ENCODE data around the gene KRT32. TPM values are rescaled to one million over a fixed set of nuclear protein-coding genes. Genes with fewer than 3 reads are reported as not detected.

The KRT32 gene
- total and polyA plus RNA-seq, 9 of the 15 experiments (the other 6 are each of a cell fraction or from before 2014, with no cell fraction given) = not detected

GRCh38 chr17:41413982-41414381 lies 53.2 kb downstream of the KRT32 start (continued):
- no peak for TF ChIP-seq ATF4 (CRISPR knock-in tag; IDR thresholded peaks at IDR 0.05)
- TF ChIP-seq BCLAF1 (IDR thresholded peaks at IDR 0.05; ENCODE audit: borderline replicate concordance in 1 of 2, control insufficient read depth in 1 of 2, low read depth in 2 of 2, low read length in 1 of 2) = no peak
- no peak for TF ChIP-seq DPF2 (IDR thresholded peaks at IDR 0.05)

- Histone ChIP-seq H3K4me3 (no peak overlapping the region), H3K27me3 (ENCODE audit: control insufficient read depth in 2 of 2, insufficient read depth in 2 of 2, low read length in 2 of 2) (peaks cover 11 to 29% of the 10 kb centered on the region in 2 experiments; a peak in 3 of 5 replicates), H3K79me2 (ENCODE audit: control insufficient read depth, insufficient read depth, low read length) (no peaks in the 10 kb centered on the region), H3K9me1 (ENCODE audit: control insufficient read depth, insufficient read depth, low read length) (no peaks in the 10 kb centered on the region), H3K9ac (ENCODE audit: insufficient read depth in 1 of 2, low read depth in 2 of 2, low read length in 2 of 2) (no peak overlapping the region), H3K9me3 (replicated peaks; ENCODE audit: control insufficient read depth, insufficient read depth, low read depth, low read length) (no peaks in the 10 kb centered on the region), H3K4me2 (ENCODE audit: insufficient read depth, low read length) (no peak overlapping the region), H3K27ac (ENCODE audit: extremely low read depth, low read depth, low read length) (no peak overlapping the region), H2AFZ (ENCODE audit: low read depth, low read length) (no peak overlapping the region), H3K4me1 (replicated peaks in 1 of 2; ENCODE audit: control insufficient read depth in 2 of 2, insufficient read depth in 2 of 2, low read length in 2 of 2) (no peaks in the 10 kb centered on the region), H3K36me3 (ENCODE audit: control insufficient read depth, insufficient read depth, low read length) (no peaks in the 10 kb centered on the region), H4K20me1 (replicated peaks; ENCODE audit: control insufficient read depth, insufficient read depth, low read length) (no peaks in the 10 kb centered on the region)
- no peak for FAIRE-seq
- 0% methylated on average over 5 of the region's 5 CpGs for WGBS (ENCODE audit: insufficient coverage, low coverage, missing lambda C conversion rate)
- no TSS peak for BruUV-seq (replicated peaks)
- CTCF ChIA-PET (ENCODE audit: low intra/inter-chr PET ratio) = no interaction called here
- intact Hi-C loops (cut with micrococcal nuclease) = no loop called here
- no peak for TF ChIP-seq ATF4 (CRISPR knock-in tag; IDR thresholded peaks at IDR 0.05)
- in situ Hi-C loops (cut with MboI) = no loop called here
- POLR2A ChIA-PET = interaction anchor here (0.6 to 0.7 kb wide), 2 partner anchors 355 to 546 kb away, joined by 3 read pairs; no protein-coding TSS in a partner anchor
- DNase-seq (ENCODE audit: extremely low read depth in 1 of 4, low spot score in 3 of 4) = no peak
- no peak for ATAC-seq
Observed at GRCh38 chr17:41413353-41413957, 53.7 kb downstream of the KRT32 start.
